CD14-positive monocyte (primary cell): ENCODE data around the gene ANTXR1. TPM values are rescaled to one million over a fixed set of nuclear protein-coding genes. Genes with fewer than 3 reads are reported as not detected.

ENCODE experiments used
- DNase-seq, 3 donors: peaks; one replicate each; pipeline ENCODE4 v3.0.0-alpha.2; 2011 to 2022
- H2AFZ ChIP-seq: 2 replicates; pipeline ENCODE4 v1.6.0; 2012; ENCODE audit warnings: mild to moderate bottlenecking, low read depth, low read length, inconsistent platforms; ENCODE audit not compliant: insufficient read depth, poor library complexity, severe bottlenecking
- H3K27ac ChIP-seq, 2 donors: 1 replicate in 1 of 2; 2 replicates in 1 of 2; pipeline ENCODE4 v1.5.1; 2012 to 2013; ENCODE audit warnings: low read length in 2 of 2, control low read depth in 1 of 2, inconsistent platforms in 1 of 2, low read depth in 1 of 2, mild to moderate bottlenecking in 1 of 2
- H3K27me3 ChIP-seq, 2 donors: one replicate each; pipeline versions ENCODE4 v1.6.0 to v1.6.1; 2011 to 2013; ENCODE audit warnings: low read length in 2 of 2; ENCODE audit not compliant: control insufficient read depth in 2 of 2, insufficient read depth in 2 of 2
- H3K36me3 ChIP-seq, 2 donors: replicated peaks in 1 of 2; 1 replicate in 1 of 2; 2 replicates in 1 of 2; pipeline versions ENCODE4 v1.5.1 to v1.6.1; 2012 to 2013; ENCODE audit warnings: low read length in 2 of 2, control low read depth in 1 of 2, inconsistent platforms in 1 of 2, mild to moderate bottlenecking in 1 of 2; ENCODE audit not compliant: insufficient read depth in 2 of 2, control insufficient read depth in 1 of 2
- H3K4me1 ChIP-seq, 2 donors: 1 replicate in 1 of 2; 2 replicates in 1 of 2; pipeline versions ENCODE4 v1.5.1 to v1.6.1; 2012 to 2013; ENCODE audit warnings: low read length in 2 of 2, control low read depth in 1 of 2, inconsistent platforms in 1 of 2, mild to moderate bottlenecking in 1 of 2, moderate library complexity in 1 of 2; ENCODE audit not compliant: insufficient read depth in 2 of 2, control insufficient read depth in 1 of 2
- H3K4me2 ChIP-seq: replicated peaks from 2 replicates; pipeline ENCODE3; 2012; ENCODE audit warnings: low read length, moderate library complexity, mild to moderate bottlenecking; ENCODE audit not compliant: poor library complexity, severe bottlenecking; ENCODE audit errors: extremely low read depth
- H3K4me3 ChIP-seq, 3 experiments: fragments of 200-600 bp in 1 of 3; sonication (generic) in 1 of 3; replicated peaks in 1 of 3; 1 replicate in 2 of 3; 2 replicates in 1 of 3; pipeline ENCODE4 v1.5.1; 2011 to 2013; ENCODE audit warnings: low read length in 3 of 3, mild to moderate bottlenecking in 3 of 3, control low read depth in 2 of 3, low read depth in 2 of 3, inconsistent platforms in 1 of 3, moderate library complexity in 1 of 3
- H3K79me2 ChIP-seq: 2 replicates; pipeline ENCODE4 v1.6.0; 2012; ENCODE audit warnings: mild to moderate bottlenecking, control low read depth, inconsistent platforms, low read length, moderate library complexity; ENCODE audit not compliant: insufficient read depth
- H3K9ac ChIP-seq: 2 replicates; pipeline ENCODE4 v1.6.0; 2017; ENCODE audit warnings: low read length, mild to moderate bottlenecking; ENCODE audit not compliant: insufficient read depth, poor library complexity, severe bottlenecking
- H3K9me3 ChIP-seq, 2 donors: replicated peaks in 1 of 2; 1 replicate in 1 of 2; 2 replicates in 1 of 2; pipeline versions ENCODE4 v1.5.1 to v1.6.1; 2012 to 2013; ENCODE audit warnings: low read length in 2 of 2, control low read depth in 1 of 2; ENCODE audit not compliant: control insufficient read depth in 1 of 2, insufficient read depth in 1 of 2
- H4K20me1 ChIP-seq: 2 replicates; pipeline ENCODE4 v1.6.0; 2012; ENCODE audit warnings: mild to moderate bottlenecking, low read length, control low read depth, moderate library complexity; ENCODE audit not compliant: insufficient read depth
- H3K27ac Mint-ChIP-seq, 7 donors: one replicate each; pipeline ENCODE4 v1.8.0; 2020; ENCODE audit warnings: mild to moderate bottlenecking in 7 of 7, mixed read lengths in 7 of 7, moderate library complexity in 6 of 7, inconsistent platforms in 2 of 7
- H3K27me3 Mint-ChIP-seq, 3 donors: one replicate each; pipeline ENCODE4 v1.8.0; 2021 to 2022; ENCODE audit warnings: low read depth in 3 of 3, mild to moderate bottlenecking in 3 of 3, mixed read lengths in 3 of 3, moderate library complexity in 3 of 3, inconsistent platforms in 1 of 3
- H3K36me3 Mint-ChIP-seq, 2 donors: one replicate each; pipeline ENCODE4 v1.8.0; 2020; ENCODE audit warnings: mixed read lengths in 2 of 2, inconsistent platforms in 1 of 2, mild to moderate bottlenecking in 1 of 2
- H3K4me1 Mint-ChIP-seq: one replicate; pipeline ENCODE4 v1.8.0; 2020; ENCODE audit warnings: mild to moderate bottlenecking, mixed read lengths
- H3K4me3 Mint-ChIP-seq, 2 donors: one replicate each; pipeline ENCODE4 v1.8.0; 2020; ENCODE audit warnings: mild to moderate bottlenecking in 2 of 2, mixed read lengths in 2 of 2, moderate library complexity in 1 of 2
- H3K9me3 Mint-ChIP-seq, 7 donors: one replicate each; pipeline ENCODE4 v1.8.0; 2020 to 2022; ENCODE audit warnings: mixed read lengths in 7 of 7, mild to moderate bottlenecking in 6 of 7, moderate library complexity in 6 of 7, inconsistent platforms in 2 of 7
- WGBS: methylation state at CpG from one replicate; pipeline ENCODE4 v1.1.5; 2013; ENCODE audit warnings: missing lambda C conversion rate; ENCODE audit not compliant: insufficient coverage; 5-methylcytosine and 5-hydroxymethylcytosine counted together
- intact Hi-C, 2 donors: fragments of 100-400 bp; cut with micrococcal nuclease; formaldehyde crosslinking; loops; one replicate each; pipeline versions ENCODE4 v1.15.0 to v1.15.1; 2023
- polyA plus RNA-seq, 3 donors: library from polyadenylated mRNA; depleted of rRNA in 1 of 3; unstranded in 2 of 3; stranded (reverse) in 1 of 3; fragments of 300-500 nt in 2 of 3; fragments of >200 nt in 1 of 3; fragmentation: Illumina TruSeq in 2 of 3; gene quantifications; 1 replicate in 2 of 3; 2 replicates in 1 of 3; pipeline ENCODE4 v1.2.3, GENCODE V29; 2012 to 2021
- TF ChIP-seq, protein P1 (sequence below): fragments of 200-600 bp; IDR thresholded peaks from one replicate; pipeline ENCODE4 v1.8.0; 2022; ENCODE audit warnings: antibody characterized with exemption, mild to moderate bottlenecking

ANTXR1 gene
- polyA plus RNA-seq, 3 donors: not detected

DNA sequence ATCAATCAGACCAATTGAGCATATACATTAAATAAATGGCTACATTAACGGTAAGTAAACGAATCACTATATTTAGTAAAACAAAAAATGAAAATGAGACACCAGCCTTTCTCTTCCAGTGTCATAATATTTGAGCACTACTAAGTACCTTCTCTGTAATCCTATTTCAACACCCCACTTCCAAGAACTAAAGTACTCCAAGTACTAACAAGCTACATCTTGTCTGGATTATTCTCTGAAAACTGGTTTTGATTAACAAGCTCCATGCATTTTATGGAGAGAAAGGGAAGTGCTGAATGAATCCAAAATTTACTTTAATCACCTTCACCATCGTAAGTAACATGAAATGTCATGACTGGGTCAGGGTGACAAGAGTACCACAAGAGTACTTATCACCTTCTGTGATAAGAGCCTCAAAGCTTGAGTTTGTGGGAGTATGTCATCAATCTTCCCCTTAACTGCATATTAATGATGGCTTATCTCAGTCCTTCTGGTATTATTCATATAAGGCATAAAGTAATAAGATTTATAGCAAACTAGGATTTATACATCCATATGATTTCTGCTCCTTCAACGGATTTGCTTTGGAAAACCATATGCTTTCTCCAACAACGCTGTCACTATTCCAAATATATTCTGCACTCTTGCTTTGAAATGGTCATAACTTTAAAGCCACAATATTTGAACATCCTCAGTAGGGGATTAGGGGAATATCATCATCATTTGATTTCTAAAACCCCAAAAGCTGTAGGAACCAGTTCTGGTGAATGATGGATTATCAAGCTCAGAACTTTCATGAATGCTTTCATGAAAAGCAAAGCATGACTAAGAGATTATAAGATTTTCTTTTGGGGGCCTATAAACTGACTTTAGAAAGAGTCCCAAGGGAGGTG lies 127.0 kb downstream of the ANTXR1 start:
- Mint-ChIP-seq H3K36me3 (no peaks in the 10 kb centered on the region), H3K4me1 (peaks cover 5% of the 10 kb centered on the region), H3K4me3 (no peak overlapping the region), H3K27ac (no peak overlapping the region), H3K9me3 (peaks cover 0 to 2% (median 0%) of the 10 kb centered on the region in 7 donors), H3K27me3 (peaks cover 0 to 4% (median 0%) of the 10 kb centered on the region in 3 donors)
- H3K4me3 ChIP-seq: no peak overlapping the region
- no peak for DNase-seq
- no peaks in the 10 kb centered on the region for H3K79me2 ChIP-seq
- H4K20me1 ChIP-seq: no peaks in the 10 kb centered on the region
- H3K9ac ChIP-seq: no peak overlapping the region
- no CpG with 5 or more reads among the region's 5 CpGs for WGBS
- H3K36me3 ChIP-seq: no peaks in the 10 kb centered on the region
- no peaks in the 10 kb centered on the region for H3K27me3 ChIP-seq
- intact Hi-C loops: loop anchor here (10.0 kb wide), 1 partner anchor 55 kb away; no protein-coding TSS in a partner anchor
- no peaks in the 10 kb centered on the region for H3K9me3 ChIP-seq
- TF ChIP-seq, protein P1, sequence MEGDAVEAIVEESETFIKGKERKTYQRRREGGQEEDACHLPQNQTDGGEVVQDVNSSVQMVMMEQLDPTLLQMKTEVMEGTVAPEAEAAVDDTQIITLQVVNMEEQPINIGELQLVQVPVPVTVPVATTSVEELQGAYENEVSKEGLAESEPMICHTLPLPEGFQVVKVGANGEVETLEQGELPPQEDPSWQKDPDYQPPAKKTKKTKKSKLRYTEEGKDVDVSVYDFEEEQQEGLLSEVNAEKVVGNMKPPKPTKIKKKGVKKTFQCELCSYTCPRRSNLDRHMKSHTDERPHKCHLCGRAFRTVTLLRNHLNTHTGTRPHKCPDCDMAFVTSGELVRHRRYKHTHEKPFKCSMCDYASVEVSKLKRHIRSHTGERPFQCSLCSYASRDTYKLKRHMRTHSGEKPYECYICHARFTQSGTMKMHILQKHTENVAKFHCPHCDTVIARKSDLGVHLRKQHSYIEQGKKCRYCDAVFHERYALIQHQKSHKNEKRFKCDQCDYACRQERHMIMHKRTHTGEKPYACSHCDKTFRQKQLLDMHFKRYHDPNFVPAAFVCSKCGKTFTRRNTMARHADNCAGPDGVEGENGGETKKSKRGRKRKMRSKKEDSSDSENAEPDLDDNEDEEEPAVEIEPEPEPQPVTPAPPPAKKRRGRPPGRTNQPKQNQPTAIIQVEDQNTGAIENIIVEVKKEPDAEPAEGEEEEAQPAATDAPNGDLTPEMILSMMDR: no peak
- H3K4me1 ChIP-seq: no peaks in the 10 kb centered on the region
- H3K27ac ChIP-seq: no peak overlapping the region
- no peak overlapping the region for H3K4me2 ChIP-seq
- H2AFZ ChIP-seq: no peak overlapping the region

DNA sequence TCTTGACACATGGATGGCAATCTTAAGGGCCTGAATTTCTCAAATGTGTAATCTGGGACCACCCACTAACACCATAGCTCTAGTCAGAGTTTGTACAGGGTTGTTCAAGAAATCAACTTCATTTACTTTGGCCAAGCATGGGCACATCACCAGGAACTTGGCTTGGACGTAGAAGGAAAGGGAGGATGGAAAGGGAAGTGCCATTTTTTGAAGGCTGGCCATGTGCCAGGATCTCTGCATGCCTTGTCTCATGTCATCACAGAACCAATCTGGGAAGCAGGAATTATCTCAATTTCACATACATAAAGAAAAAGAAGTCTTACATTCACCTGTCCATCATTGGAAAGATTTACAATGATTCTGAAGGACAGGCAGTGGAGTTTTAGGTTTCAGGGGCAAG lies 128.1 kb downstream of the ANTXR1 start:
- Histone ChIP-seq H3K4me3 (no peak overlapping the region), H3K27ac (no peak overlapping the region), H4K20me1 (no peaks in the 10 kb centered on the region), H3K79me2 (no peaks in the 10 kb centered on the region), H3K4me1 (no peaks in the 10 kb centered on the region), H3K36me3 (no peaks in the 10 kb centered on the region), H3K9me3 (no peaks in the 10 kb centered on the region), H3K4me2 (no peak overlapping the region), H2AFZ (no peak overlapping the region), H3K9ac (no peak overlapping the region), H3K27me3 (no peaks in the 10 kb centered on the region)
- intact Hi-C loops: loop anchor here (10.0 kb wide), 1 partner anchor 54 kb away; no protein-coding TSS in a partner anchor
- Mint-ChIP-seq H3K4me3 (no peak overlapping the region), H3K4me1 (peaks cover 5% of the 10 kb centered on the region), H3K9me3 (peaks cover 0 to 2% (median 0%) of the 10 kb centered on the region in 7 donors), H3K27me3 (peaks cover 0 to 4% (median 0%) of the 10 kb centered on the region in 3 donors), H3K27ac (no peak overlapping the region), H3K36me3 (no peaks in the 10 kb centered on the region)
- peak; percentile 15 to 43 (median 18) for DNase-seq
- TF ChIP-seq, protein P1: no peak
- WGBS: no CpG with 5 or more reads among the region's 1 CpG
